Stimulated activated CD8-positive, alpha-beta memory T cell treated with anti-CD3 and anti-CD28 coated beads, Interleukin-15, amount 100 ng/mL, for 48 hours (primary cell): ENCODE measurements around the gene DAZAP1.
"Not testable (repeated sequence)": the region's sequence is repeated elsewhere in the genome, so short reads cannot be mapped to it uniquely, and the experiment has no call there.

ENCODE experiments used
- DNase-seq, 2 donors: peaks; one replicate each; pipeline ENCODE4 v3.0.0-alpha.2; 2020; ENCODE audit warnings: low read depth in 2 of 2

Gene DAZAP1

DNA sequence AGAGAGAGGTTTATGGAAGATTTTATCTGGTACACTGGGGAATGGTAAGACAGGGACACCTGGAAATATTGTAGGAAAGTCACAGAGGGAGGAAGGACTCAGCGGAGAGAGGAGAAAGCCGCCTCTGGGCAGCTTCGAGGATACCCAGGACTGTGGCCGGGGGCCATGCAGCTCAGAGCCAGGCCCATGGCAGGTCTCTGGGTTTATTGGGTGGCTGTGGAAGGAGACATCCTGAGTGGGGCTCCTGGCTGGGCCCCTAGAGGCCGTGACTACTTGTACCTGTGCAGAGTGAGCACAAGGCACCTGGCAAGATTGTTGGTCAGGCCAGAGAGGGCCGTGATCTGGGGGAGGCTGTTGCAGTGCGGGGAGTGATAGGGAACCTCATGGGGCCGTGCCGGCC is 3.4 kb downstream of the DAZAP1 start:
- DNase-seq = no peak

DNA sequence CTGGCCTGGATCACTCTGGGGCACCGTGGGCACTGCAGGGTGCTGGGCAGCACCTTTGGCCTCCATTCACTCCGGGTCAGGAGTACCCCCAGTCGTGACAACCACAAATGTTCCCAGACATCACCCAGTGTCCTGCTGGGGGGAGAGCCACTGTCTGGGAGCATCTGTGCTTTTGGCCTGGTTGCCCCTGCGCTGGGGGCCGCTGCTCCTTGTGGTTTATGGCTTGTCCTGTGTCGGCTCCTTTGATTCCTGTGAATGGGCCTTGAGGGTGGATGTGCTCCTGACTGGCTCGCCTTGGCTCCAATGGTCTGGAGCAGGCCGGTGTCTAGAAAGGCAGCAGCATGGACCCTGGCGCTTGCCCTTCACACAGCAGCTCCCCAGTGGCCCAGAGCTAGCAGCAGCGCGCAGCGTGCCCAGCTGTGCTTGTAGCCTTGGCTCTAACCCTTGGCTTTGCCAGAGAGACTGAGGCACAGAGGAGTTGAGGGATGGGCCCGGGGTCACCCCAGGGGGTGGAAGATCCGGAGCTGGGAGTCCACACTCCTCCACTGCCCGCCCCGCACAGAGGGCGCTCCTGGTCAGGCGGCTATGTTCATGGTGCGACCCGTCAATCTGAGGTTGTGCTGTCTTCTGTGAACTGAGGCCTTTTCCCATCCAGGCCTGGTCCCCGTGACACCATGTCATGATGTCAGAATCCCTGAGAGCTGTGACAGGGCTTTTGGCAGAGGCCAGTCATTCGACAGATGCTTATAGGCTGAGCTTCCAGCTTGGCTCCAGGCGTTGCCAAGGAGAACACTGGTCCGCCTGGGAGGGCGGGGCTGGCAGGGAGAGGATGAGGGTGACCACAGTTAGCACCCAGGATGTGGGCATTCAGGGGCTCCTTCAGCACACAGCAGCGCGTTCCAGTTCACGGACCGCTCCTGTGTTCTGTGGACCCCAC is 4.1 kb downstream of the DAZAP1 start:
- DNase-seq = no peak

DNA sequence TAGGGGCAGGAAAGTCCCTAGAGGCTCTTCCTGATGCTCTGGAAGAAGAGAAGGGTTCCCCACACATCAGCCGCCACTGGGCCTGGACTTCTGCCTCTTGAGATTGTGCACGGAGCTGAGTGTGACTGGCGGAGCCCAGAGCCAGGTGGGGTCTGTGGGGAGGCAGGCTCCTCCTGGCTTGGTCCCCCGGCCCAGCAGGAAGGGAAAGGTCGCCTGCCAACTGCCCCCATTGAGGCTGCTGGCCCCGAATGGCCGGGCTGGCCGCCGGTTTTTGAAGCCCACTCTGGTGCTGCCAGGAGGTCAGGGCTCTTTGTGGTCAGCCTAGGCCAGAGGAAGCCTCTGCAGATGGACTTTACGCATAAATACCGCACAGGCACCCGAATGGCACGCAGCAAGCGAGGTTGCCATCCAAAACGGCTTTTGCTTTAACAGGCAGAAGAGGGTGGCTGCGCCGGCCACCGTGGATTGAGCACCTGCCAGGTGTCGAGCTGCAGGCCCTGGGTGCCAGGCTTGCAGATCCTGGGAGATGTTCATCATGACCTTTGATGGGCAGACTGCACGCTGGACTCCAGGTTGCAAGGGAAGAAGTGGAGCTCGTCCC is 5.0 kb downstream of the DAZAP1 start:
- no peak for DNase-seq

DNA sequence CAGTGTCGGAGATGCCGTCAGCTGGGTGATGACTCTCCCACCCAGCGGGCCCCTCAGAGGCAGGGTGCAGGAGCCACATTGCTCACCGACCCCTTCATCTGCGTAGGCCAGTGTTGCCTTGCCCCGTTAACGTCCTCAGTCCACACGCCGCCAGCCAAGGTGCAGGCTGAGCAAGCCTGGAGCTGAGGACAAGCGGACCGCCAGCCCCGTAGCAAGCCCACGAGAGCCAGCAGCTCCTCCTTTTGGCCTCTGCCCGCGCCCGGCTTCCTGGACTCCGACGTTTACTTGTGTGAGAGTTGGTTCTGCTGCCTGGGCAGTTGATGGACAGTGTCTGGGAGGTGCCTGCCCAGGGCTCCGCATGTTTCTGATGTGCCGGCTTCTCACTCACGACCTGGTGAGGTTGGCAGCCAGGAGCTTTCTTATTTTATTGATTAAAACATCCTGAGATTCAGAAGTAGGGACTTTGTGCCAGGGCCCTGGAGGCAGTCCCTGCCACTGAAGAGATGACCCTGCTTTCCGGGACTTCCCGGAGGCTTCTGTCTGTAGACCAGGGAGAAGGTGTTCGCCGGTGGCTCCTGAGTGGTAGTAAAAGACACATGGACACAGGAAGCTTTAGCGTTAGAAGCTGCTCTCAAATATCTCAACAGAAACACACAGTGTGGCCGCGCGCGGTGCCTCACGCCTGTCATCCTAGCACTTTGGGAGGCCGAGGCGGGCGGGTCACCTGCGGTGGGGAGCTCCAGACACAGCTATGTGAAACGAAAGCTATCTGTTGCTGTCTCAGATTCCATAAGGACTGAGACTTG is 5.8 kb downstream of the DAZAP1 start:
- no peak for DNase-seq

DNA sequence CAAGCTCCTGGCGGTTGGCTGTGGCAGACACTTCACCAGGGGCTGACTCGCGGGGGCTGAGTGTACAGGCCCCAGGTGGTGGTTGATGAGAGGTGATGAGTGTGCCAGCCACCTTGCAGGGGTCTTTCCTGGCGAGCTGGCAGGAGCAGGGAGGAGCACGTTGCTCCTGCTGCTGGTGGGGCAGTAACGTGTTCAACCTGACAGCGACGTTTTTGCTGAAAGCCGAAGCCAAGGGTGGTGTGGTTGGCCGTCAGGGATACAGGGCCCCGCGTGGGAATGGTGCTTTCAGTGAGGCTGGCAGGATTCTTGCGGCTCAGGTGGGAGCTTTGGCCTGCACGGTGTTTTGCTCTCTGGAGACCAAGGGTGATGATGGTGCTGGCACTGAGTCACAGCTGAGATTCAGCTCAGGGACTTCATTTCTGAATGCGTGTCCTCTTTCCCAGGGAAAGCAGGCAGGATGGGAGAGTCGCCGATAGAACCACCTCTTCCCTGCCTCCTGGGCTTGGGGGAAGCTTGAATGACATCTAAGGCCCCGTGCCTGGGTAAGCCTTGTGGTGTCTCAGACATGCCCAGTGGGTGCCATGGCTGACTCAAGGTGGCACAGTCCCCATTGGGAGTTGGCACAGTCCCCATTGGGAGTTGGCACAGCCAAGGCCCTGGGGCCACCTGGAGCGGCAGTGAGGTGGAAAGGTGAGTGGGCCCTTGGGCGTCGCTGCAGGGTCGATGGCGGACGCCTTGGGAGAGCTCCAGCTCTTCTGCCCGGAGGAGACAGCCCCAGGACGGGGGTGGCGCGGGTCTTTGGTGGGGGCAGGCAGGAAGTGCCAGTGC is 8.8 kb downstream of the DAZAP1 start:
- DNase-seq = no peak

DNA sequence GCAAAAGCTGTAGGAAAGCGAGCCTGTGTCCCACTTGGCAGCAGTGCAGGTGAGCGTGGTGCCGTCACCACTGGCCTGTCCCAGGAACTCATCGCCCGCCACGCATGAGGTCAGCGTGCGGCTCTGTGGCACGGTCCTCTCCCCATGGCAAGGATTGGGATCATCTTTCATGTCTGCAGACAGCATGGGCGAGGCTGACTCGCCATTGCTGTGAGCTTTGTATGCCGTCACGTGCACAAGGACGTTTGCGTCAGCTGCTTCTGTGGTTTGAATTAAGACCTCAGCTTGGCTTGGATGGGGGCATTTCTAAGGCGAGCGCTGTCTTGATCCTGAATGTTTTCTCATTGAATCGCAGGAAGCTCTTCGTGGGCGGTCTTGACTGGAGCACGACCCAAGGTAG is 9.8 kb downstream of the DAZAP1 start:
- DNase-seq = no peak

DNA sequence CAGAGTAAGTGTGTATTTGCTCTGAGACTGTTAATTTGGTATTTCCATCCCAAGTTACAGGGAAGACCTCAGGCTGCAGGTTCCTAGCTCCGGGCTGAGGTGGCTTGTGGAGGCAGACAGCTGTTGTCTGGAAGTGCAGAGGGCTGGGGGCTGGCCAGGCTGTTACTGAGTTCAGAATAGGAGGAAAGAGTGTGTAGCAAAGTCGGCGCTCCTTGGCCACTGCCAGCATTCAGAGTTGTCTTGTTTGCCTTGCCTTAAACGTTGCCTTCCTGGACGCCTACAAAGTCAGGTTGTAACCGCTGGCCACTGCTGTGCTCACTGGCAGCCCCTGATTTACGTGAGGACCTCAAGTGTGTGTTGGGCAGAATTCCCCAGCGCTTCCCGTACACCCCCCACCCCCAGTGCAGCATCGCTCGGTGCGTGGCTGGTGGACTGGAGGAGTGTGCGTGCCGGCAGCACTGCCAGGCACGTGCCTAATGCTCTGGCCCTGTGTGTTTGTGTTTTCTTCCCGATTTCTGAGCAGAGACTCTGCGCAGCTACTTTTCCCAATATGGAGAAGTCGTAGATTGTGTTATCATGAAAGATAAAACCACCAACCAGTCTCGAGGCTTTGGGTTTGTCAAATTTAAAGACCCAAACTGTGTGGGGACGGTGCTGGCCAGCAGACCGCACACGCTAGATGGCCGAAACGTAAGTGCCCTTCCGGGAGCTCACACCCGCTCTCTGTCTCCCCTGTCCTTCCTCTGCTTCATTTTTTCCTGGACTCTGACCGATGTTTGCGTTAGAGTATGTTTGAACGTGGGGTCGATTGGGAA is 10.5 kb downstream of the DAZAP1 start:
- no peak for DNase-seq

DNA sequence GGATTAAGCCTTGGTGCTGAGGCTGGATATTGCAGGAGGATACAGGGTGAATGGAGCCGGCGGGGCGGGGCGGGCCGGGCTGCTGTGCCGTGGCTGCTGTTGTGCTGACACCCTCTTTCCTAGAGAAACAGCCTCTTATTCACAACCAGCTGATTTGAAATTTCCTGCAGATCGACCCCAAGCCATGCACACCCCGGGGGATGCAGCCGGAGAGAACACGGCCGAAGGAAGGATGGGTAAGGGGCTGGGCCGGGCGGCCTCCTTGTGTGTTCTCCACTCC is 11.1 kb downstream of the DAZAP1 start:
- no peak for DNase-seq

DNA sequence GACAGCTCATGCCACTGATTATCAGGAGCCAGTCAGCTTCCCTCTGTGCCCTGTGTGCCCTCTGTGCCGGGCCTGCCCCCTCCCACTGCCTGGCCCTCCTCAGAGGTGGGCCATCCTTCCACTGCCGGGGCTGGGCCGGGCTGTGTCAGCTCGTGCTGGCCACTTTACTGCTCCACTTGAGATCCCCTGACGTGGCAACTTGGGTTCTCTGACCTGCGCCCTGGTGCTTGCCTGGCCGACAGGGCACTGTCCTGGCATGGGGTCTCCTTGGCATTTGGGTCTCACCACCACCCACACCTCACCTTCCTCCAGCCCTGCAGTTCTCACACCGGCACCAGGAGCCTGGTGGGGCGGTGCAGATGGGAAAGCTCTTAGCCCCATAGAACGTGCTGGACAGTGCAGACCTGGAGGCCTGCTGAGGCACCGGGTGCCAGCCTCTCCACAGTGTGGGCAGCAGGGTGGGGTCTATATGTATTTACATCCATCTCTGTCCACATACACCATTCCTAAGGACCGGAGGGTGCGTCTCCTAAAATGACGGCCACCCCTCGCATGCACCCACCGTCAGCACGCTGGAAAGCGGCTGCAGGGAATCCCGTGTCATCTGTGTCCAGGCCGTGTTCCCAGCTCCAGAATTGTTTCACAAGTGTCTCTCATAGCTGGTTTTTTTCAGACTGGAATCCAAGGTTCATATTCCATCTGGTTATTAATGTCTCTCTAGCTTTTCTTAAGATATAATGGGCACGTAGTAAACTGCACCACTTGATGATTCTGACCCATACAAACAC is 11.8 kb downstream of the DAZAP1 start:
- DNase-seq = no peak

DNA sequence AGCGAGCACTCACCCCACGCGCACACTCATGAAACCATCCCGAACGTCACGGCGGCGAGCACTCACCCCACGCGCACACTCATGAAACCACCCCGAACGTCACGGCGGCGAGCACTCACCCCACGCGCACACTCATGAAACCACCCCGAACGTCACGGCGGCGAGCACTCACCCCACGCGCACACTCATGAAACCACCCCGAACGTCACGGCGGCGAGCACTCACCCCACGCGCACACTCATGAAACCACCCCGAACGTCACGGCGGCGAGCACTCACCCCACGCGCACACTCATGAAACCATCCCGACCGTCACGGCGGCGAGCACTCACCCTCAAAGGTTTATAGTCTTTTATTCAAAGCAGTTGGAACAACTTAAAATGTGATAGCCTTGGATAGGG is 12.7 kb downstream of the DAZAP1 start:
- DNase-seq = not testable (repeated sequence)

DNA sequence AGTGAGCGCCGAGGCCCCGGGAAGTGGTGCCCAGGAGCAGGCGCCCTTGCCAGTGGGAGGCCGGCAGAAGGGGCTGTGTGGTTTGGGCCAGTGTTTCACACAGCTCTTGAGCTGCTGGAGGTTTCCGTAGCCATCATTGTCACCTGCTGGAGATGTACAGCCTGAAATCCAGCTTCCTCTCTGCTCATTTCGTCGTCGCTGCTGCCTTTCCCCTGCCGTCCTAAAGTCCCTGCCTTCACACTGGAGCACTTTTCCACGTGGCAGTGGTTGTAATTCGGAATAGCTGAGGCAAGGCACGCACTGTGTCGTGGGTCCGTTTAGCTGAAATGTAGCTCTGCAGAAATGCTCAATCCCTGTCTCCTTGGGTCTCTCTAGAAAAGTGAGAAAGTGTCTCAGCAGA is 13.2 kb downstream of the DAZAP1 start:
- no peak for DNase-seq

DNA sequence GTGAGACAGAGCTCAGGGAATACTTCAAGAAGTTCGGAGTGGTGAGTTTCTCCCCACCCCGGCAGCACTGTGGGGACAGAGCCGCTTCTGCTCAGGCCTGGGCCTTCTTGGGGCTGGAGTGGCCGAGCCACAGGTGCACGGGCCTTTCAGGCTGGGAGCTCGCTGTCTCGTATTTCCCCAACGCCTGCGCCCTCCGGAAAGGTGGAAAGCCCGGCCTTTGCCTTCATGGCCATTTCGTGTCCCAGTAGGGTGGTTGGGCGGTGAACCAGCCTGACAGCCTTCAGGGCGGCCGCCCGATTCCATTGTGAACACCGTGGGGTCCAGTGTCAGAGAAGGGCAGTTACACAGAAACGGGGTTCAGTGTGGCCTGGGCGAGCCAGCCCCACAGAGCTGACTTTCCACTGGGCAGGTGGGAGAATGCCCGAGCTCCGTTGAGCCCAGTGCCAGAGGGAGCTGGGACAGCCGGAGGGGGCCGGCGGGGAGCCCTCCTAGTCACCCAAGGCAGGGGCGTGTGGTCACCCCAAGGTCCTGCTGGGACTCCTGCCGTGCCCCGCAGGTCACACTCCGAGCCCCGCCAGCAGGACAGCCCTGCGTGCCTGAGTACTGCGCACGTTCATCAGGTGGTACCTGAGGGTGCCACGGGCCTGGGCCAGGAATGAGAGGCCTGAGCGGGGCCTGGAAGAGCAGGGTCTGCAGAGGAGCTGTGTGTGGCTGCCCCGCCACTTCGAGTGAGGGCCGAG is 14.0 kb downstream of the DAZAP1 start:
- DNase-seq = no peak

DNA sequence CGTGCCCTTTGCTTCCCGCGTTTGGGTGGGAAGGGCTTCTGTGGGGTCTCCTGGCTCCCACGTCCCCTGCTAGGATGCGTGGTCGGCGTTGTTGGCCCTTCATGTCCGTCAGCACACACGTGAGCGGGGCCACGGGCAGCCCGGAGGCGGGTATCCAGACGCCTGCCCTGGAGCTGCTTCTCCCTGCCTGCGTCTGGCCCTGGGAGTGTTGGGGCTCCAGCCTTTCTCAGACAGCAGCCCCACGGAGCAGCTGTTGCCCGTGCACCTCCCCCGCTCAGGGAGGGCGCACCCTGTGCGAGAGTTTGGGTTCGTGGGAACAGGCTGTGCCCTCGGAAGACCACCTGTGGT is 14.5 kb downstream of the DAZAP1 start:
- no peak for DNase-seq

DNA sequence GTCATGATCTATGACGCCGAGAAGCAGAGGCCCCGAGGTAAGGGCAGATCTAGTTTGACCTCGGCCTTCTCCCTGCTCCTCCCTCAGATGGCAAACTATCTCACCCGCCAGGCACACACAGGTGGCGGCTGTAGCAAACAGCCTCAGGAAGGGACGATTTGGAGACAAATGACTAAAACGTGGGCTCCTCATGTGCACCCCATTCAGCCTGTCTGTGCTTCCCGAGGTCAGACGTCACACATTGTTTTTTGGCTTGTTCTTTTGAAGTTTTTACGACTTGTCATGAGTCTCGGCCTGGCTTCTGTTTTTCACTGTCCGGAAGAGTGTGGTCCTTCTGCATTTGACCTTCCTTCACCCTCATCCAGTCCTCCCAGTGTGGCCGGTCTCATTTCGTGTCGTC is 15.0 kb downstream of the DAZAP1 start:
- no peak for DNase-seq

DNA sequence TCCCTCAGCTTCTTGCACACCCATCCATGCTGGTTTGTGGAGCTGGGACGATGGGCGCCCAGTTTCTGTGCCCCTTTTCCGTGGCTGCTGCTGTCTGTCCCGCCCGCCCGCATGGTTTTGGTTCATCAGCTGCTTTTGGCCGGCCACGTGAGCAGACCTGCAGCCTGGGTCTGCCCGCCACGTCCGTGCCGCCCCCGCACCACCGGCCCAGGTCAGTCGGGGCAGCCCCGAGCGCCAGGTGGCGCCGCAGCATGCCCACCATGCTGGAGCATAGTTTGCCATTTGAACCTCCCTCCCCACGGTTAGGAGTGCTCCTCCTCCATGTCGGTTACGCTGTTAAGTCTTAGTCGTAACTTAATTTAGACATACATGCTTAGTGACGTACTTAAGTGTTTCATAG is 15.6 kb downstream of the DAZAP1 start:
- DNase-seq = no peak

DNA sequence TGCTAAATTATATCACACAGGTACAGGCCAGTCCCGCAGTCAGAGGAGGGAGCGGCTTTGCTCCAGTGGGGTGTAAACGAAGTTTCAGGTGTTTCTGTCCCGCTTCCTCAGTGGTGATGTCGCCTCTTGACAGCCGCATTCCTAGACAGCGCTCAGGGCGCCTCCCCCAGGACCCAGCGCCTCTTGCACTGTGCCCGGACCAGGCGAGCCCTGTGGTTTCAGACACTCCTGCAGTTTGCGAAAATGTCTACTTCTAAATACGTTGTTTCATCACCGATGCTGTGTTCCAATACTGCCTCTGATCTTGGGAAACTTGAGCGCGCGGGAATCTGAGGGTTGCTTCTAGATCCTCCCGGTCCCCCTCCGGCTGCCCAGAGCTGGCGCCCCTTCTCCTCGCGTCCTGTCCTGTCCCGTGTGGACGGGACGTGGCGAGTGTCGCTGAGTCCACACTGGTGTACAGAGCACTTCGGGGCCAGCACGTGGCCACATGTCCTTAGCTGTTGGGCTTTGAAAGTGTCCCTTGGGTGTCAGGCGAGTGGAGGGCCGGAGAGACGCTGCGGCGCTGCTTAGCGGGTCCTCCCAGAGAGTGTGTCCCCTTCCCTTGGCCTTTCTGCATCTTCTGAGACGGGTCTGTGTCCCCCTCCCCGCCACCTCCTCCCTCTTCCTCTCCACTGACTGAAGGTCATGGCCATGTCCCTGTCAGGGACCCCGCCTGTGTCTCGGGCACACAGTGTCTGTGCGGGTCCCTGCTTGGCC is 16.2 kb downstream of the DAZAP1 start:
- DNase-seq = no peak

DNA sequence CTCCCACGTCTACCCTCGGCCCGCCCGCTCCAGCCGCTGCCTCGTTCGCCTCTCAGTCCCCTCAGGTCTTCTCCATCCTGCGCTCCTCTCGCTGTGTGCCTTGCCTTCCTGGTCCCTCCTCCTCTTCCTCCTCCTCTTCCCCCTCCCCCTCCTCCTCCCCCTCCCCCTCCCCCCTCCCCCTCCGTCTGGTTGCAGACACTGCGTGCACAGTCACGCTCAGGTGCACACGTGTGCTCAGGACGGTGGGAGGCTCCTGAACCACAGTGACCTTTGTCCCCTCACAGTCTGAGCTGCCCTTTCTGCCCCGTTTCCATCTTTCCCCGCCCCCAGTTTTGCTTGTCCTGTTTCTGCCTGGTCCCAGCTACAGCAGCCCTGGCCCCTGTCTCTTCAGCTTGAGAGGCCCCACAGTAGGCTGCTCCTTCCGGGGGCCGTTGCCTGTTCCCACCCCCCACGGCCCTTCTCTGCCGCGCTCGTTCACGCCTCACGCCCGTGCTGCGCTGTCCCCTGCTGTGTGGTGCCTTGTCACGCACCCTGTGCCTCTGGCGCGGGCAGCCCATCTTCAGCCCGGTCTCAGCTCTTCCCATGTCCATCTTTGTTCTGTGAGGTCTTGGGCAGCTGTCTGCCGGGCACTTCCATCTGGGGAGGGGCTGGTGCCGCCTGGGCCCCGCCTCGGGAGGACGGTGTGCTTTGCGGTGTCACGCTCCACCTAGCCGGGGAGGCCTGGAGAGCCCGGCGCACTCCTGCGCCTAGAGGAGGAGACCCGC is 17.0 kb downstream of the DAZAP1 start:
- DNase-seq = no peak
